Esophagus squamous epithelium (tissue), 4 donors: ENCODE data around the gene PTPRT.

Source experiments
- POLR2A ChIP-seq, 4 donors: fragments of 450-650 bp; IDR thresholded peaks; one replicate each; pipeline ENCODE4 v1.6.1; 2017; ENCODE audit warnings: antibody characterized with exemption in 4 of 4, mild to moderate bottlenecking in 4 of 4, moderate library complexity in 3 of 4
- TF ChIP-seq, protein P1 (sequence below), 6 experiments: fragments of 450-650 bp in 4 of 6; fragments of 200-600 bp in 2 of 6; sonication (generic) in 2 of 6; IDR thresholded peaks; one replicate each; pipeline ENCODE4 v1.5.1; 2016 to 2019; ENCODE audit warnings: antibody characterized with exemption in 6 of 6, mild to moderate bottlenecking in 4 of 6, moderate library complexity in 4 of 6

- TF ChIP-seq, protein P1, sequence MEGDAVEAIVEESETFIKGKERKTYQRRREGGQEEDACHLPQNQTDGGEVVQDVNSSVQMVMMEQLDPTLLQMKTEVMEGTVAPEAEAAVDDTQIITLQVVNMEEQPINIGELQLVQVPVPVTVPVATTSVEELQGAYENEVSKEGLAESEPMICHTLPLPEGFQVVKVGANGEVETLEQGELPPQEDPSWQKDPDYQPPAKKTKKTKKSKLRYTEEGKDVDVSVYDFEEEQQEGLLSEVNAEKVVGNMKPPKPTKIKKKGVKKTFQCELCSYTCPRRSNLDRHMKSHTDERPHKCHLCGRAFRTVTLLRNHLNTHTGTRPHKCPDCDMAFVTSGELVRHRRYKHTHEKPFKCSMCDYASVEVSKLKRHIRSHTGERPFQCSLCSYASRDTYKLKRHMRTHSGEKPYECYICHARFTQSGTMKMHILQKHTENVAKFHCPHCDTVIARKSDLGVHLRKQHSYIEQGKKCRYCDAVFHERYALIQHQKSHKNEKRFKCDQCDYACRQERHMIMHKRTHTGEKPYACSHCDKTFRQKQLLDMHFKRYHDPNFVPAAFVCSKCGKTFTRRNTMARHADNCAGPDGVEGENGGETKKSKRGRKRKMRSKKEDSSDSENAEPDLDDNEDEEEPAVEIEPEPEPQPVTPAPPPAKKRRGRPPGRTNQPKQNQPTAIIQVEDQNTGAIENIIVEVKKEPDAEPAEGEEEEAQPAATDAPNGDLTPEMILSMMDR (IDR thresholded peaks at IDR 0.05), result no peak
- no peak for TF ChIP-seq POLR2A (IDR thresholded peaks at IDR 0.05)
Measured at GRCh38 chr20:42981253-42981652, 208.5 kb downstream of the PTPRT start.
